K562 (cell line): ENCODE measurements around the gene NKX6-2. TPM values are rescaled to one million over a fixed set of nuclear protein-coding genes. Genes with fewer than 3 reads are reported as not detected.

ENCODE experiments used
- CBX5 ChIP-seq: IDR thresholded peaks from 2 replicates; pipeline ENCODE4 v1.6.1; 2014; ENCODE audit warnings: low read depth, borderline replicate concordance
- RBM39 ChIP-seq: fragments of 200-400 bp; formaldehyde crosslinking; optimal IDR thresholded peaks from 2 replicates; pipeline ENCODE3; 2018; ENCODE audit warnings: low read depth, low read length
- ZFX ChIP-seq: sonication (generic); formaldehyde crosslinking; IDR thresholded peaks from 2 replicates; pipeline ENCODE4 v1.8.0; 2022; ENCODE audit warnings: mild to moderate bottlenecking, missing genetic modification reagents, moderate library complexity
- polyA plus RNA-seq, 8 experiments: library from polyadenylated mRNA; depleted of rRNA in 4 of 8; stranded (reverse) in 5 of 8; unstranded in 3 of 8; fragments of >200 nt; fragmentation: Nextera tagmentation in 2 of 8; fragmentation: Illumina TruSeq in 1 of 8; extraction: Ambion mirVana in 2 of 8; extraction: Trizol in 1 of 8; gene quantifications; 2 replicates each; pipeline versions ENCODE4 v1.2.1 to v1.2.3, GENCODE V29; 2011 to 2014; ENCODE audit warnings: inconsistent platforms in 1 of 8, missing spikeins in 1 of 8
- total RNA-seq, 7 experiments: library from RNA; depleted of rRNA in 6 of 7; stranded (reverse); fragments of >200 nt in 6 of 7; fragmentation: Illumina TruSeq in 2 of 7; extraction: Trizol in 2 of 7; gene quantifications; 2 replicates each; pipeline versions ENCODE4 v1.2.1 to v1.2.3, GENCODE V29; 2011 to 2021; ENCODE audit warnings: low replicate concordance in 1 of 7
- TF ChIP-seq, protein P1 (sequence below): fragments of 450-650 bp; IDR thresholded peaks from 2 replicates; pipeline ENCODE4 v1.6.1; 2018; ENCODE audit not compliant: partially characterized antibody
- TF ChIP-seq, protein P2 (sequence below), 2 experiments: fragments of 450-650 bp in 1 of 2; sonication (generic) in 1 of 2; formaldehyde crosslinking in 1 of 2; IDR thresholded peaks; 2 replicates each; pipeline versions ENCODE4 v1.7.1 to v1.9.0; 2016 to 2022; ENCODE audit warnings: inconsistent platforms in 1 of 2, mild to moderate bottlenecking in 1 of 2, missing genetic modification reagents in 1 of 2

Gene NKX6-2
- total and polyA plus RNA-seq, 9 of the 15 experiments (the other 6 are each of a cell fraction or from before 2014, with no cell fraction given), result 1.0 to 1.6 TPM; not detected in 7

DNA sequence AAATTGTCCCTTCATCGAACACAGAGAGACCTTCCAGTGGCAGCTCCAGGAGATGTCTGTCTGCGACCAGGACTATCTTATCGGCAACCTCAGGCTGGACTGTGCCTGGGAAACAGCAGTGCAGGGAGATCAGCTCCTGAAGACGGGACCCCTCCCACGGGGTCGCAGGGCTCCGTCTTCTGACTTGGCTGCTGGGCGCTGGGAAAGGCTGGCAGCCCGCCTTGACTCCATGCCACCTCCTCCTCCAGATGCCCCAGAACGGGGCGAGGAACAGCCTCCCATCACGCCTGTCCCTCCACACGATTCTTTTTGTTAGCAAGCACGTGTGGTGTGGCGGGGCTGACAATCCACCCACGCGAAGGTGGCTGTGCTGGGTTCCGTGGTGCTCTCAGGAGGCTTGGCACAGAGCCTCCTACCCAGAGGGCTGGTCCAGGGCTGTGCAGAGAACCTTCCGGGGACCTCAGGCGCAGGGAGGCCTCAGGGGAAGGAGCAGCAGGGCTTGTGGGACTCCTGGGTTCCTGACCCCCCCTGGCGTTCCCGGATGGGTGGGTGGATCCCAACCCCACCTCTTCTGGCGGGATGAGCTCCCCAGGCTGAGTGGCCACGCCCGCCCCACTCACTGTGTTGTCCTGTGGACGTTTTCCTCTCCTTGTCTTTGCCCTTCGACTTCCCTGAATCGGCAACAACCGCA lies 47.6 kb upstream of the NKX6-2 start (continued):
- TF ChIP-seq, protein P1, sequence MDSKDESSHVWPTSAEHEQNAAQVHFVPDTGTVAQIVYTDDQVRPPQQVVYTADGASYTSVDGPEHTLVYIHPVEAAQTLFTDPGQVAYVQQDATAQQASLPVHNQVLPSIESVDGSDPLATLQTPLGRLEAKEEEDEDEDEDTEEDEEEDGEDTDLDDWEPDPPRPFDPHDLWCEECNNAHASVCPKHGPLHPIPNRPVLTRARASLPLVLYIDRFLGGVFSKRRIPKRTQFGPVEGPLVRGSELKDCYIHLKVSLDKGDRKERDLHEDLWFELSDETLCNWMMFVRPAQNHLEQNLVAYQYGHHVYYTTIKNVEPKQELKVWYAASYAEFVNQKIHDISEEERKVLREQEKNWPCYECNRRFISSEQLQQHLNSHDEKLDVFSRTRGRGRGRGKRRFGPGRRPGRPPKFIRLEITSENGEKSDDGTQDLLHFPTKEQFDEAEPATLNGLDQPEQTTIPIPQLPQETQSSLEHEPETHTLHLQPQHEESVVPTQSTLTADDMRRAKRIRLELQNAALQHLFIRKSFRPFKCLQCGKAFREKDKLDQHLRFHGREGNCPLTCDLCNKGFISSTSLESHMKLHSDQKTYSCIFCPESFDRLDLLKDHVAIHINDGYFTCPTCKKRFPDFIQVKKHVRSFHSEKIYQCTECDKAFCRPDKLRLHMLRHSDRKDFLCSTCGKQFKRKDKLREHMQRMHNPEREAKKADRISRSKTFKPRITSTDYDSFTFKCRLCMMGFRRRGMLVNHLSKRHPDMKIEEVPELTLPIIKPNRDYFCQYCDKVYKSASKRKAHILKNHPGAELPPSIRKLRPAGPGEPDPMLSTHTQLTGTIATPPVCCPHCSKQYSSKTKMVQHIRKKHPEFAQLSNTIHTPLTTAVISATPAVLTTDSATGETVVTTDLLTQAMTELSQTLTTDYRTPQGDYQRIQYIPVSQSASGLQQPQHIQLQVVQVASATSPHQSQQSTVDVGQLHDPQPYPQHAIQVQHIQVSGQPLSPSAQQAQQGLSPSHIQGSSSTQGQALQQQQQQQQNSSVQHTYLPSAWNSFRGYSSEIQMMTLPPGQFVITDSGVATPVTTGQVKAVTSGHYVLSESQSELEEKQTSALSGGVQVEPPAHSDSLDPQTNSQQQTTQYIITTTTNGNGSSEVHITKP, result no peak
- TF ChIP-seq ZFX (CRISPR knock-in tag) (no peak), RBM39 (no peak), CBX5 (no peak)
- TF ChIP-seq, protein P2, sequence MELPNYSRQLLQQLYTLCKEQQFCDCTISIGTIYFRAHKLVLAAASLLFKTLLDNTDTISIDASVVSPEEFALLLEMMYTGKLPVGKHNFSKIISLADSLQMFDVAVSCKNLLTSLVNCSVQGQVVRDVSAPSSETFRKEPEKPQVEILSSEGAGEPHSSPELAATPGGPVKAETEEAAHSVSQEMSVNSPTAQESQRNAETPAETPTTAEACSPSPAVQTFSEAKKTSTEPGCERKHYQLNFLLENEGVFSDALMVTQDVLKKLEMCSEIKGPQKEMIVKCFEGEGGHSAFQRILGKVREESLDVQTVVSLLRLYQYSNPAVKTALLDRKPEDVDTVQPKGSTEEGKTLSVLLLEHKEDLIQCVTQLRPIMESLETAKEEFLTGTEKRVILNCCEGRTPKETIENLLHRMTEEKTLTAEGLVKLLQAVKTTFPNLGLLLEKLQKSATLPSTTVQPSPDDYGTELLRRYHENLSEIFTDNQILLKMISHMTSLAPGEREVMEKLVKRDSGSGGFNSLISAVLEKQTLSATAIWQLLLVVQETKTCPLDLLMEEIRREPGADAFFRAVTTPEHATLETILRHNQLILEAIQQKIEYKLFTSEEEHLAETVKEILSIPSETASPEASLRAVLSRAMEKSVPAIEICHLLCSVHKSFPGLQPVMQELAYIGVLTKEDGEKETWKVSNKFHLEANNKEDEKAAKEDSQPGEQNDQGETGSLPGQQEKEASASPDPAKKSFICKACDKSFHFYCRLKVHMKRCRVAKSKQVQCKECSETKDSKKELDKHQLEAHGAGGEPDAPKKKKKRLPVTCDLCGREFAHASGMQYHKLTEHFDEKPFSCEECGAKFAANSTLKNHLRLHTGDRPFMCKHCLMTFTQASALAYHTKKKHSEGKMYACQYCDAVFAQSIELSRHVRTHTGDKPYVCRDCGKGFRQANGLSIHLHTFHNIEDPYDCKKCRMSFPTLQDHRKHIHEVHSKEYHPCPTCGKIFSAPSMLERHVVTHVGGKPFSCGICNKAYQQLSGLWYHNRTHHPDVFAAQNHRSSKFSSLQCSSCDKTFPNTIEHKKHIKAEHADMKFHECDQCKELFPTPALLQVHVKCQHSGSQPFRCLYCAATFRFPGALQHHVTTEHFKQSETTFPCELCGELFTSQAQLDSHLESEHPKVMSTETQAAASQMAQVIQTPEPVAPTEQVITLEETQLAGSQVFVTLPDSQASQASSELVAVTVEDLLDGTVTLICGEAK (IDR thresholded peaks at IDR 0.05), result no peak
- TF ChIP-seq, protein P2 (CRISPR knock-in tag; IDR thresholded peaks at IDR 0.05), result no peak
- TF ChIP-seq, all 486 proteins: peak for 0
